T-helper 9 cell (primary cell): ENCODE measurements around the gene DHX34.
"Not testable (repeated sequence)": the region's sequence is repeated elsewhere in the genome, so short reads cannot be mapped to it uniquely, and the experiment has no call there.

Experiments used
- DNase-seq: peaks from one replicate; pipeline ENCODE4 v3.0.0-alpha.2; 2020

The DHX34 gene

GRCh38 chr19:47365455-47365854 is 16.3 kb downstream of the DHX34 start:
- not testable (repeated sequence) for DNase-seq

- DNase-seq, result no peak
Observed at GRCh38 chr19:47370045-47370611, 21.0 kb downstream of the DHX34 start.

GRCh38 chr19:47371261-47371660 is 22.1 kb downstream of the DHX34 start:
- no peak for DNase-seq

- DNase-seq, result no peak
Observed at GRCh38 chr19:47372603-47373002, 23.5 kb downstream of the DHX34 start.

- DNase-seq, result no peak
Observed at GRCh38 chr19:47373246-47374240, 24.4 kb downstream of the DHX34 start.

- DNase-seq, result no peak
Observed at GRCh38 chr19:47374876-47375693, 26.0 kb downstream of the DHX34 start.

GRCh38 chr19:47375694-47376588 is 26.8 kb downstream of the DHX34 start:
- DNase-seq, result no peak

GRCh38 chr19:47376589-47377144 is 27.6 kb downstream of the DHX34 start:
- no peak for DNase-seq

- DNase-seq, result no peak
Observed at GRCh38 chr19:47377208-47377701, 28.1 kb downstream of the DHX34 start.

- no peak for DNase-seq
Observed at GRCh38 chr19:47377801-47378200, 28.7 kb downstream of the DHX34 start.

- DNase-seq, result no peak
Observed at GRCh38 chr19:47378246-47378645, 29.1 kb downstream of the DHX34 start.

GRCh38 chr19:47379381-47379938 is 30.3 kb downstream of the DHX34 start:
- no peak for DNase-seq

- DNase-seq, result no peak
Observed at GRCh38 chr19:47380559-47380958, 31.4 kb downstream of the DHX34 start.

GRCh38 chr19:47381121-47381520 is 32.0 kb downstream of the DHX34 start:
- no peak for DNase-seq

GRCh38 chr19:47381653-47382279 is 32.7 kb downstream of the DHX34 start:
- no peak for DNase-seq

- DNase-seq, result not testable (repeated sequence)
Observed at GRCh38 chr19:47383890-47384289, 34.8 kb downstream of the DHX34 start.

GRCh38 chr19:47384533-47384932 is 35.4 kb downstream of the DHX34 start:
- not testable (repeated sequence) for DNase-seq

- not testable (repeated sequence) for DNase-seq
Observed at GRCh38 chr19:47386582-47386981, 37.5 kb downstream of the DHX34 start.

- not testable (repeated sequence) for DNase-seq
Observed at GRCh38 chr19:47387623-47388022, 38.5 kb downstream of the DHX34 start.

GRCh38 chr19:47388721-47389120 is 39.6 kb downstream of the DHX34 start:
- DNase-seq, result not testable (repeated sequence)

- no peak for DNase-seq
Observed at GRCh38 chr19:47389150-47389556, 40.0 kb downstream of the DHX34 start.
